GM18502 (cell line): ENCODE measurements around the gene TMEM208.

Experiments used
- ATAC-seq: cut with Tn5 transposase; IDR thresholded peaks from one replicate; pipeline ENCODE4 v1.9.1; 2021; ENCODE audit warnings: mild to moderate bottlenecking; ENCODE audit not compliant: unreplicated experiment, poor library complexity

The TMEM208 gene

GRCh38 chr16:67270931-67271338, 44.0 kb downstream of the TMEM208 start:
- ATAC-seq, result no peak

- ATAC-seq, result no peak
Observed at GRCh38 chr16:67271446-67271845, 44.5 kb downstream of the TMEM208 start.

GRCh38 chr16:67275321-67275720, 48.4 kb downstream of the TMEM208 start:
- no peak for ATAC-seq

GRCh38 chr16:67277294-67277998, 50.5 kb downstream of the TMEM208 start:
- ATAC-seq, result no peak

- ATAC-seq, result no peak
Observed at GRCh38 chr16:67277999-67278772, 51.3 kb downstream of the TMEM208 start.
